DMS 273 (cell line): ENCODE data around the gene ING2.
"Not testable (repeated sequence)": the region's sequence is repeated elsewhere in the genome, so short reads cannot be mapped to it uniquely, and the experiment has no call there.

Experiments
- DNase-seq: peaks from one replicate; lab custom pipeline; 2025; ENCODE audit not compliant: unreplicated experiment; lab: John Stamatoyannopoulos, UW

ING2 gene

DNA sequence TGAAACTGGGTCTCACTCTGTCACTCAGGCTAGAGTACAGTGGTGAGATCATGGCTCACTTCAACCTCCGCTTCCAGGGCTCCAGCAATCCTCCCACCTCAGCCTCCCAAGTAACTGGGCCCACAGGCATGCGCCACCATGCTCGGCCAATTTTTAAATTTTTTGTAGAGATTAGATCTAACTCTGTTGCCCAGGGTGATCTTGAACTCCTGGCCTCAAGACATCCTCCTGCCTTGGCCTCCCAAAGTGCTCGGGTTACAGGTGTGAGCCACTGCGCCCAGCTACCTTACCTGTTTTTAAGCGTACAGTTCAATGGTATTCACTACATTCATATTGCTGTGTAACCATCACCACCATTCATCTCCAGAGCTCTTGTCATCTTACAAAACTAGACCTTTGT, 41.5 kb downstream of the ING2 start:
- no peak for DNase-seq

DNA sequence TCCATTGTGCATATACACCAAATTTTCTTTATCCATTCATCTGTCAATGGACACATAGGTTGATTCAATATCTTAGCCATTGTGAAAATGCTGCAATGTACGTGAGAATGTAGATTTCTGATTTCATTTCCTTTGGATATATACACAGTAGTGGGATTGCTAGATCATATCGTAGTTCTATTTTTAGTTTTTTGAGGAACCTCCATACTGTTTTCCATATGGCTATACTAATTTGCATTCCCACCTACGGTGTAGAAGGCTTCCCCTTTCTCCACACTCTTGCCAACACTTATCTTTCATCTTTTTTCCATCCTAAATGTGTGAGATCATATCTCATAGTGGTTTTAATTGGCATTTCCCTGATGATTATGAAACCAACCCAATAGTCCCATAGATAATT, 43.4 kb downstream of the ING2 start:
- DNase-seq: peak; percentile 26

DNA sequence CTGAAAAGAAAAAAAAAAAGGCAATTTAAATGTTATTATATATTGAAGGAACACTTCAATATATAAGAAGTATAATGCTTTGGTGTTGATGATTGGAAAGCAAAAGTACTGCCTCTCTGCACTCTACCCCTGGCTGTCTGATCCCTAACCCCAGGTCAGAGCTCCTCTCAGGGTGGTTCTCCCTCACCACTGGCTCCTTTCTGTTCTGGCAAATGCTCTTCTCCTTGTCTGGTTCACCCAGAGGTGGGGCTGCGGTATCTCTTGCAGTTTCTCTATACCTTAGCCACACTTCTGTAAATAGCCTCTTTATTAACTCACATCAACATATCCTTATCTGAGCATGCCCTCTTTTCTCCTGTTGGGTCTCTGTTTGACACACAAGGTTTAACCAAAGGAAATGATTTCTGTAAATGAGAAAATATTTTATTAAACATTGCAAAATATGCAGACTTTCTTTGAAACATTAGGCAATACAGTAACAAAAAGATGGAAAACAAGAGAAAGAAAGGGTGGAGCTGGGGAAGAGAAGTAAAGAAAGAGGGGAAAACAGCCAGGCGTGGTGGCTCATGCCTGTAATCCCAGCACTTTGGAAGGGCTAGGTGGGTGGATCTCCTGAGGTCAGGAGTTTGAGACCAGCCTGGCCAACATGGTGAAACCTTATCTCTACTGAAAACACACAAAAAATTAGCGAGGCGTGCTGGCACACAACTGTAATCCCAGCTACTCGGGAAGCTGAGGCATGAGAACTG, 45.7 kb downstream of the ING2 start:
- DNase-seq: no peak

DNA sequence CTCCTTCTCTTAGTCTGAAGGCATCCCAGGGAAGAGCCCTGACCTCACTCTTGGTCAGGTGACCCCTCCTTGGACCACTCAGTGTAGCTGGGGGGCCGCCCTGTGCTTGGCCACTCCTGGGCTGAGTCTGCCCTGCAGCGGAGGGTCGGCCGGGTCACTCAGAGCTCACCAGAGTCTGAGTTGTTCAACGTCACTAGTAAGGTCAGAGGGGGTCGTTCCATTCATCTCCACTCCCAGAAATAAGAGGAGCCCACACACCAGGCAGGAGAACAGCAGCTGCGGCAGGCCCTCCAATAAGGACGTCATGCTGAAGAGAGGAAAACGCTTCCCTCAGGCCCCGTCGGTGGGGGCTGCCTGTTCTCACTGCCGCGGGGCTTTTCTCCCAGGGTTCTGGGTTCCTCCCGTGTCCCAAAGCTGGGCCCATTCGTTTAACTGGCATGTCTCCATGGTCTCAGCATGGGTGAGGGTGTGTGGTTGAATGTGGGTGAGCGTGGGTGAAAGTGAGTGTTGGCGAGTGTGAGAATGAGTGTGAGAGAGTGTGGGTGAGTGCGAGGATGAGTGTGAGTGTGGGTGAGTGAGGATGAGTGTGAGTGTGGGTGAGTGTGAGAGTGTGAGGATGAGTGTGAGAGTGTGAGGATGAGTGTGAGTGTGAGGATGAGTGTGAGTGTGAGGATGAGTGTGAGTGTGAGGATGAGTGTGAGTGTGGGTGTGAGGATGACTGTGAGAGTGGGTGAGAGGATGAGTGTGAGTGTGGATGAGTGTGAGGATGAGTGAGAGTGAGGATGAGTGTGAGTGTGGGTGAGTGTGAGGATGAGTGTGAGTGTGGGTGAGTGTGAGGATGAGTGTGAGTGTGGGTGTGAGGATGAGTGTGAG, 47.7 kb downstream of the ING2 start:
- DNase-seq: peak; percentile 2

DNA sequence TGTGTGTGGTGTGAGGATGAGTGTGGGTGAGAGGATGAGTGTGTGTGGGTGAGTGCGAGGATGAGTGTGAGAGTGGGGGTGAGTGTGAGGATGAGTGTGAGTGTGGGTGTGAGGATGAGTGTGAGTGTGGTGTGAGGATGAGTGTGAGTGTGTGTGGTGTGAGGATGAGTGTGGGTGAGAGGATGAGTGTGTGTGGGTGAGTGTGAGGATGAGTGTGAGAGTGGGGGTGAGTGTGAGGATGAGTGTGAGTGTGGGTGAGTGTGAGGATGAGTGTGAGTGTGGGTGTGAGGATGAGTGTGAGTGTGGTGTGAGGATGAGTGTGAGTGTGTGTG, 48.3 kb downstream of the ING2 start:
- not testable (repeated sequence) for DNase-seq

DNA sequence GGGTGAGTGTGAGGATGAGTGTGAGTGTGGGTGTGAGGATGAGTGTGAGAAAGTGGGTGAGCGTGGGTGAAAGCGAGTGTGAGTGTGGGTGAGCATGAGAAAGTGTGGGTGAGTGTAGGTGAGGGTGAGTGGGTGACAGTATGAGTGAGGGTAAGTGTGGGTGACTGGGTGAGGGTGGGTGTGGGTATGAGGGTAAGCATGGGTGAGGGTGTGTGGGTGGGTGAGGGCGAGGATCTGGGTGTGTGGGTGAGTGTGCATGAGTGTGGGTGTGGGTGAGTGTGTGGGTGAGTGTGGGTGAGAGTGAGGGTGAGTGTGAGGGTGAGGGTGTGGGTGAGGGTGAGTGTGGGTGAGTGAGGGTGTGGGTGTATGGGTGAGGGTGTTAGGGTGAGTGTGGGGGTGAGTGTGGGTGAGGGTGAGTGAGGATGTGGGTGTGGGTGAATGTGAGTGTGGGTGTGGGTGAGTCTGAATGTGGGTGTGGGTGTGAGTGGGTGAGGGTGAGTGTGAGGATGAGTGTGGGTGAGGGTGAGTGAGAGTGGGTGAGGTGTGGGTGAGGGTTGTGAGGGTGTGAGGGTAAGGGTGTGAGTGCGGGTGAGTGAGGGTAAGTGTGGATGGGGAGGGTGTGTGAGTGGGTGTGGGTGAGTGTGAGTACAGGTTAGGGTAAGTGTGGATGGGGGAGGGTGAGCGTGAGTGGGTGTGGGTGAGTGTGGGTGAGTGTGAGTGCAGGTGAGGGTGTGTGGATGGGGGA, 48.9 kb downstream of the ING2 start:
- no peak for DNase-seq

DNA sequence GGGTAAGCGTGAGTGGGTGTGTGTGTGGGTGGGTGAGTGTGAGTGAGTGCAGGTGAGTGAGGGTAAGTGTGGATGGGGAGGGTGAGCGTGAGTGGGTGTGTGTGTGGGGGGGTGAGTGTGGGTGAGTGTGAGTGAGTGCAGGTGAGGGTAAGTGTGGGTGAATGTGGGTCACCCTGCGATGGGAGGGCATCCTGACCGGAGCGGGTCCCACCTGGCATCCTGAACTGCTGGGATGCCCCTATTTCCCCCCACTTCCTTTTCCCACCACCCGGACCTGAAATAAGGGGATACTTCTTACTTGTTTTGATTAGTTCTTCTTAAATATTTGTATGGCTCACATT, 49.5 kb downstream of the ING2 start:
- no peak for DNase-seq

DNA sequence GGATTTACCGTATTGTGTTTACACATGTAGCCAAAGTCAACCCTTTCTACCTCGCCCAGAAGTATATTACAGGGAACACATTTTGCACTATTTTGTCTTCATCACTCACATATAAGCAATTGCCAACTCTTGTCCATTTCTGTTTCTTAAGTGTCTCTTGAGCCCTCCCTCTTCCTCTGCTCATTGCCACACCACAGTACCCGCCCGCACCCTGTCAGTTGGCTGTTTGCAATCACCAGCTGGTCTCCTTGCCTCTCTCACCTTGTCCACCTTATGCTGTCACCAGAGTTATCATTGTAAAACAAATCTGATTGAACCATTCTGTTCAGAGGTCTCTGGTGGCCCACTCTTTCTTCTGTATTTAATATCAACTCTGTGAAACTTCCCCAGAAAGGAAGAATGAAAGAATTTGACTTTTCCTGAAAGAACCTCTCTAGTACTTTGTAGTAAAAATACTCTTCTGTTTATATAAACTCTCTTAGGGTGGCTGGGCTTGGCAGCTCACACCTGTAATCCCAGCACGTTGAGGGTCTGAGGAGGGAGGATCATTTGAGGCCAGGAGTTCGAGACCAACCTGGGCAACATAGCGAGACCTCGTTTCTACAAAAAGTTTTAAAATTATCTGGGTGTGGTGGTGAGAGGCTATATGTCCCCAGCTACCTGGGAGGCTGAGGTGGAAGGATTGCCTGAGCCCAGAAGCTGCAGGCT, 50.2 kb downstream of the ING2 start:
- DNase-seq: peak; percentile 32

DNA sequence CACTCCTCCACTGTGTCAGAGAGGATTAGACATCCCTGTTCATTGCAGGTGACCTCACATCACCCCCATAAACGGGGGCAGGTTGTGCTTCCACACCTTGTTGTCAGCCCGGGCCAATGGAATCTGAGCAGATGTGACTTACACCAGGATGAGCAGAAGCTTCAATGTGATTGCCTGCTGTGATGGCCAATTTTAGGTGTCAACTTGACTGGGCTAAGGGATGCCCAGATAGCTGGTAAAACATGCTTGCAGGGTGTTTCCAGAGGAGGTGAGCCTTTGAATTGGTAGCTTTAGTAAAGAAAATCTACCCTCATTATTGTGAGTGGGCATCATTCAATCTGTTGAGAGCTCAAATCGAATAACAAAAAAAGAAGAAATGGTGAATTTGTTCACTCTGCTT, 52.1 kb downstream of the ING2 start:
- DNase-seq: no peak

DNA sequence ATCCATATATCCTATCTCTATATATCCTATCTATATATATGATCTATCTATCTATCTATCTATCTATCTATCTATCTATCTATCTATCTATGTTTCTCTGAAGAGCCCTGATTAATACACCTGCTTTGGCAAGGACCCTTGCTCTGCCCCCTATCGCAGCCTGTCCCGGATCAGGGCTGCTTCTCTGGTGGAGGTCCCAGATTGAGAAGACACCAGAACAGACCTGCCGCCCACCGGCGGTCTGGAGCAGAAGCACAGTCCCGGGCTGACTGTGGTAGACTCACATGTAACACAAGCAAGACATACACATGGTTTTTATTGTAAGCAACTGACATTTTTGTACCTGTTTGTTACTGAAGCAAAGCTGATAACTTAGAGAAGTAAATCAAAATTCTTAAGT, 52.8 kb downstream of the ING2 start:
- no peak for DNase-seq

DNA sequence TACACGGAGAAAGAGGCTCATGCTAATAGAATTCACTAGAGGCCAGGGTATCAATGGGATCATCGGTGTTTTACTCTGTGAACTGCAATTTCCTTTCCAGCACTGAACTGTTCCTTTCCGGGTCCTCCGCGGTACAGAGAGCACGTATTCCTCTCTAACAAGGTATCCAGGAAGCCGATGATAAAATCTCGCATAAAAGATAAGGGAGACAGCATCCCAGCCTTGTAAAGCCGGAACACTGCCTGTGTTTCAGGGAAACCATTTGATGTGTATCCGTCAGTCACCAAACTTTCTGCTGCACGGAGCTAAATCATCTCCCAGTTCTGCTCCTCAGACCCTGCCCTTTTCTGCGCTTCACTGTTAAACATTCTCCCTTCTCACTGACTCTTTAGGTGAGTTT, 54.0 kb downstream of the ING2 start:
- DNase-seq: no peak

DNA sequence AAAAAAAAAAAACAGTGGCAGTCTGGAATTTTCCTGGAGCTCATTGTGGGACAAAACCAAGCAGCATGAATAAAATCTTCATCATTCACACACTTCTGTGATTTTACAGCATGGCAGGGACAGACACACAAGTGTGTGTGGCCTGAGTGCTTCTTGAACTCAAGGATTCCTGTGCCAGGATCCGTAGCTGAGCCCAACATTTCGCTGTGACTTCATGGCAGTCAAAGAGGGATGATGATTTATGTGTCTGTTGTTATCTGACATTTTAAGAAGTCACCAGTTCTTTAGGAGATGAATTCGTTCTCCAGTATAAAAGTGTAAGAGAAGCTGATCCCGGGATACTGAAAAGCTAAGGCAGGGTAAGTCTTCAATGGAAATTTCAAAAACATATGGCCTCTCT, 57.0 kb downstream of the ING2 start:
- peak; percentile 29 for DNase-seq
